MV-4-11 (cell line): ENCODE data around the gene HORMAD1.
"Not testable (repeated sequence)": the region's sequence is repeated elsewhere in the genome, so short reads cannot be mapped to it uniquely, and the experiment has no call there.

ENCODE experiments used
- DNase-seq: peaks from one replicate; lab custom pipeline; 2025; lab: John Stamatoyannopoulos, UW

Gene HORMAD1

GRCh38 chr1:150720703-150721102 lies at the start of gene HORMAD1:
Gene HORMAD1, minus strand, starts transcription at chr1:150720895. Its CDS starts 1,390 bp downstream, at chr1:150719505.
- peak; percentile 86 for DNase-seq

GRCh38 chr1:150767704-150768103 lies 47.0 kb upstream of the HORMAD1 start:
- not testable (repeated sequence) for DNase-seq

GRCh38 chr1:150765977-150766301 lies 45.2 kb upstream of the HORMAD1 start:
- DNase-seq = not testable (repeated sequence)

GRCh38 chr1:150765296-150765976 lies 44.7 kb upstream of the HORMAD1 start, which contains the start of gene CTSS:
Gene CTSS, minus strand, starts transcription at chr1:150765778. Its CDS starts 1,015 bp downstream, at chr1:150764763.
- peak; percentile 97 for DNase-seq

GRCh38 chr1:150764617-150765101 lies 44.0 kb upstream of the HORMAD1 start:
- DNase-seq = no peak

DNA sequence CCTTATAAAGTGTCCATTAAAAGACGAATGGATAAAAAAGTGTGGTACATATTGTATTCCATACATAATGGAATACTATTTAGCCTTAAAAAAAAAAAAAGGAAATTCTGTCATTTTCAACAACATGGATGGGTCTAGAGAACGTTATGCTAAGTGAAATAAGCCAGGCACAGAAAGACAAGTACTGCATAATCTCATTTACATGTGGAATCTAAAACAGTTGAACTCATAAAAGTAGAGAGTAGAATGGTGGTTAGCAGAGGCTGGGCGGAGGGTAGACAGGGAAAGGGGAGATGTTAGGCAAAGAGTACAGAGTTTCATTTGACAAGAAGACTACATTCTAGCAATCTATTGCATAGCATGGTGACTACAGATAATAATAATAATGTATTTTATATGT lies 42.3 kb upstream of the HORMAD1 start:
- no peak for DNase-seq

- DNase-seq = no peak
Observed at GRCh38 chr1:150762552-150762951, 41.9 kb upstream of the HORMAD1 start.

DNA sequence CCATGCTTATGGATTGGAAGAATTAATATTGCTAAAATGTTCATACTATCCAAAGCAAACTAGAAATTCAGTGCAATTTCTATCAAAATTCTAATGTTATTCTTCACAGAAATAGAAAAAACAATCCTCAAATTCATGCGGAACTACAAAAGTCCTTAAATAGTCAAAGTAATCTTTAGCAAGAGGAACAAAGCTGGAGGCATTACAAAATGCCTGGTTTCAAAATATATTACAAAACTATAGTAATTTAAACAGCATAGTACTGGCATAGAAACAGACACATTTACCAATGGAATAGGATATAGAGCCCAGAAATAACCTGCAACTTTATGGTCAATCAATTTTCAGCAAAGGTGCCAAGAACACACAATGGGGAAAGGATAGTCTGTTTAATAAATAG lies 41.1 kb upstream of the HORMAD1 start:
- peak; percentile 21 for DNase-seq

GRCh38 chr1:150760013-150760412 lies 39.3 kb upstream of the HORMAD1 start:
- DNase-seq = peak; percentile 65

GRCh38 chr1:150753416-150753815 lies 32.7 kb upstream of the HORMAD1 start:
- DNase-seq = no peak

- DNase-seq = no peak
Observed at GRCh38 chr1:150751443-150751842, 30.7 kb upstream of the HORMAD1 start.

GRCh38 chr1:150749720-150750311 lies 29.1 kb upstream of the HORMAD1 start:
- DNase-seq = no peak

DNA sequence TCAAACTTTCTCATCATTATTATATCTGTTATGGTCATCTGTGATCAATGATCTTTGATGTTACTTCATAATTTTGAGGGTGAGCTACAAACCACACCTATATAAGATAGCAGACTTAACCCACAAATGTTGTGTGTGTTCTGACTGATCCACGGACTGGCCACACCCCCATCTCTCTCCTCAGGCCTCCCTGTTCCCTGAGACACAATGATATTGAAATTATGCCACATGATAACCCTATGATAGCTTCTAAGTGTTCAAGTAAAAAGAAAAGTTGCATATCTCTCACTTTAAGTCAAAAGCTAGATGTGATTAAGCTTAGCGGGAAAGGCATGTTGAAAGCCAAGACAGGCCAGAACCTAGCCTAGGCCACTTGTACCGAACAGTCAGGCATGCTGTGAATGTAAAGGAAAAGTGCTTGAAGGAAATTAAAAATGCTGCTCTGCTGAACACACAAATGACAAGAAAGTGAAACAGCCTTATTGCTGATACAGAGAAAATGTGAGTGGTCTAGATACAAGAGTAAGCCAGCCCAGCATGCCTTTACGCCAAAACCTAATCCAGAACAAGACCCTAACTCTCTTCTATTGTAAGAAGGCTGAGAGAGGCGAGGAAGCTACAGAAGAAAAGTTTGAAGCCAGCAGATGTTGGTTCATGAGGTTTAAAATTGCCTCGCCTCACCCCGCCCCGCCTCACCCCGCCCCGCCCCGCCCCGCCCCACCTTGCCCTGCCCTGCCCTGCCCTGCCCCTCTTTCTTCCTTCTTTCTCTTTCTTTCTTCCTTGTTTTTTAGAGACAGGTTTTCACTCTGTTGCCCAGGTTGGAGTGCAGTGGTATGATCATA lies 28.4 kb upstream of the HORMAD1 start:
- no peak for DNase-seq

GRCh38 chr1:150730130-150730721 lies 9.5 kb upstream of the HORMAD1 start:
- peak; percentile 23 for DNase-seq

DNA sequence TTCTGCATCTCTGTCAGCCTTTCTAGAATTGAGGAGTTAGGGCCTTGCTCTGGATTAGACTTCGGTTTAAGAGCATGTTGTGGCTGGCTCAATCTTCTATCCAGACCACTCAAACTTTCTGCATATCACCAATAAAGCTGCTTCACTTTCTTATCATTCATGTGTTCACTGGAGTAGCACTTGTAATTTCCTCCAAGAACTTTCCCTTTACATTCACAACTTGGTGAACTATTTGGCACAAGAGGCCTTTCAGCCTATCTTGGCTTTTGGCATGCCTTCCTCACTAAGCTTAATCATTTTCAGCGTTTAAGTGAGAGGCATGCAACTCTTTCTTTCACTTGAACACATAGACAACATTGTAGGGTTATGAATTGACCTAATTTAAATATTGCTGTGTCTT lies 3.6 kb upstream of the HORMAD1 start:
- DNase-seq = no peak

- DNase-seq = peak; percentile 56
Observed at GRCh38 chr1:150720098-150720497, 597 bp downstream of the HORMAD1 start.

- DNase-seq = no peak
Observed at GRCh38 chr1:150718225-150718891, 2.3 kb downstream of the HORMAD1 start.

- not testable (repeated sequence) for DNase-seq
Observed at GRCh38 chr1:150709031-150709430, 11.7 kb downstream of the HORMAD1 start.

GRCh38 chr1:150708595-150708994 lies 12.1 kb downstream of the HORMAD1 start:
- DNase-seq = no peak

- no peak for DNase-seq
Observed at GRCh38 chr1:150706091-150706490, 14.6 kb downstream of the HORMAD1 start.

- no peak for DNase-seq
Observed at GRCh38 chr1:150703427-150703826, 17.3 kb downstream of the HORMAD1 start.
